HepG2 (cell line): ENCODE data around the gene CBFA2T2. TPM values are rescaled to one million over a fixed set of nuclear protein-coding genes. Genes with fewer than 3 reads are reported as not detected.

ENCODE experiments used
- ARHGAP35 ChIP-seq: sonication (generic); formaldehyde crosslinking; IDR thresholded peaks from 2 replicates; pipeline ENCODE4 v1.9.0; 2022; ENCODE audit warnings: mild to moderate bottlenecking, inconsistent platforms, moderate library complexity, missing genetic modification reagents, borderline replicate concordance
- CHCHD3 ChIP-seq: sonication (generic); formaldehyde crosslinking; IDR thresholded peaks from 2 replicates; pipeline ENCODE4 v1.8.0; 2022; ENCODE audit warnings: mild to moderate bottlenecking, missing genetic modification reagents, moderate library complexity
- CREM ChIP-seq, 2 experiments: sonication (generic) in 1 of 2; formaldehyde crosslinking in 1 of 2; IDR thresholded peaks; 2 replicates each; pipeline versions ENCODE4 v1.4.0 to v1.6.1; 2016 to 2020; ENCODE audit warnings: antibody characterized with exemption in 1 of 2, mild to moderate bottlenecking in 1 of 2, missing genetic modification reagents in 1 of 2
- FOSL2 ChIP-seq: sonication (generic); formaldehyde crosslinking; IDR thresholded peaks from 2 replicates; pipeline ENCODE4 v1.4.0; 2020; ENCODE audit warnings: missing genetic modification reagents
- FOXJ3 ChIP-seq: sonication (generic); formaldehyde crosslinking; IDR thresholded peaks from 2 replicates; pipeline ENCODE4 v1.4.0; 2020; ENCODE audit warnings: missing genetic modification reagents, mild to moderate bottlenecking, borderline replicate concordance
- GABPA ChIP-seq, 2 experiments: IDR thresholded peaks; 2 replicates each; pipeline ENCODE4 v1.6.1; 2011 to 2016; ENCODE audit warnings: low read depth in 2 of 2, low read length in 1 of 2, missing biosample characterization in 1 of 2, missing genetic modification characterization in 1 of 2
- HCFC1 ChIP-seq: fragments of 150-350 bp; IDR thresholded peaks from 2 replicates; pipeline ENCODE4 v1.6.1; 2014; ENCODE audit warnings: low read depth, low read length
- KLF16 ChIP-seq, 2 experiments: sonication (generic) in 1 of 2; formaldehyde crosslinking in 1 of 2; IDR thresholded peaks; 2 replicates each; pipeline versions ENCODE4 v1.6.1 to v1.8.0; 2016 to 2023; ENCODE audit warnings: missing genetic modification reagents in 2 of 2, missing compliant biosample characterization in 1 of 2
- MAX ChIP-seq: IDR thresholded peaks from 2 replicates; pipeline ENCODE4 v1.6.1; 2012; ENCODE audit warnings: inconsistent platforms
- POLR2A ChIP-seq, 2 experiments: IDR thresholded peaks; 2 replicates each; pipeline ENCODE4 v1.6.1; 2011; ENCODE audit warnings: low read depth in 2 of 2, low read length in 2 of 2, mild to moderate bottlenecking in 1 of 2, moderate library complexity in 1 of 2; ENCODE audit not compliant: insufficient read depth in 1 of 2
- RNF2 ChIP-seq: fragments of 450-650 bp; conservative IDR thresholded peaks from 2 replicates; pipeline ENCODE4 v1.6.1; 2016; ENCODE audit warnings: low read depth
- SSRP1 ChIP-seq: IDR thresholded peaks from 2 replicates; pipeline ENCODE4 v1.6.1; 2016; ENCODE audit warnings: control low read depth
- TBX2 ChIP-seq: sonication (generic); formaldehyde crosslinking; IDR thresholded peaks from 2 replicates; pipeline ENCODE4 v1.5.0; 2020; ENCODE audit warnings: missing genetic modification reagents, mild to moderate bottlenecking, borderline replicate concordance
- XRCC5 ChIP-seq: fragments of 200-400 bp; formaldehyde crosslinking; optimal IDR thresholded peaks from 2 replicates; pipeline ENCODE3; 2017; ENCODE audit warnings: mild to moderate bottlenecking, low read length
- ZFP36L2 ChIP-seq: sonication (generic); formaldehyde crosslinking; IDR thresholded peaks from 2 replicates; pipeline ENCODE4 v1.4.0; 2020; ENCODE audit warnings: missing genetic modification reagents
- ZNF20 ChIP-seq: sonication (generic); formaldehyde crosslinking; IDR thresholded peaks from 2 replicates; pipeline ENCODE4 v1.4.0; 2020; ENCODE audit warnings: mild to moderate bottlenecking, moderate library complexity, missing genetic modification reagents
- ZNF263 ChIP-seq: sonication (generic); formaldehyde crosslinking; IDR thresholded peaks from 2 replicates; pipeline ENCODE4 v1.4.0; 2020; ENCODE audit warnings: missing genetic modification reagents
- ZNF615 ChIP-seq: sonication (generic); formaldehyde crosslinking; IDR thresholded peaks from 2 replicates; pipeline ENCODE4 v1.5.0; 2020; ENCODE audit warnings: mild to moderate bottlenecking, missing genetic modification reagents, borderline replicate concordance
- ZNF687 ChIP-seq: sonication (generic); formaldehyde crosslinking; IDR thresholded peaks from 2 replicates; pipeline ENCODE4 v1.5.1; 2020; ENCODE audit warnings: mild to moderate bottlenecking, missing genetic modification reagents, moderate library complexity
- polyA plus RNA-seq, 8 experiments: library from polyadenylated mRNA; depleted of rRNA in 3 of 8; stranded (reverse) in 7 of 8; unstranded in 1 of 8; fragments of >200 nt; fragmentation: Illumina TruSeq in 4 of 8; extraction: Trizol in 4 of 8; gene quantifications; 2 replicates each; pipeline versions ENCODE4 v1.2.1 to v1.2.3, GENCODE V29; 2011 to 2016; ENCODE audit warnings: low read depth in 4 of 8, missing spikeins in 1 of 8, mixed read lengths in 1 of 8; ENCODE audit not compliant: insufficient read depth in 1 of 8
- total RNA-seq, 5 experiments: library from RNA; depleted of rRNA; stranded (reverse); fragments of >200 nt; fragmentation: Illumina TruSeq; extraction: Trizol; gene quantifications; 2 replicates each; pipeline ENCODE4 v1.2.3, GENCODE V29; 2016; ENCODE audit warnings: low read depth in 1 of 5
- TF ChIP-seq, protein P1 (sequence below): sonication (generic); formaldehyde crosslinking; IDR thresholded peaks from 2 replicates; pipeline ENCODE4 v1.4.0; 2020; ENCODE audit warnings: missing genetic modification reagents, low read depth, mild to moderate bottlenecking, borderline replicate concordance
- TF ChIP-seq, protein P2 (sequence below): sonication (generic); formaldehyde crosslinking; IDR thresholded peaks from 2 replicates; pipeline ENCODE4 v1.4.0; 2020; ENCODE audit warnings: mild to moderate bottlenecking, missing genetic modification reagents
- TF ChIP-seq, protein P3 (sequence below): sonication (generic); formaldehyde crosslinking; IDR thresholded peaks from 2 replicates; pipeline ENCODE4 v1.8.1; 2023; ENCODE audit warnings: missing genetic modification reagents, inconsistent platforms, borderline replicate concordance

Gene CBFA2T2
- total and polyA plus RNA-seq, 2 of the 13 experiments (the other 11 are each of a cell fraction or from before 2014, with no cell fraction given): 6.3 to 21.2 TPM

- TF ChIP-seq FOXJ3 (no peak), ARHGAP35 (CRISPR knock-in tag) (peak; percentile 55; the same call in 1 of the 2 replicates), ZNF263 (CRISPR knock-in tag) (no peak), KLF16 (CRISPR knock-in tag; IDR thresholded peaks at IDR 0.05) (no peak), POLR2A (IDR thresholded peaks at IDR 0.05; ENCODE audit: insufficient read depth in 1 of 2, low read depth in 2 of 2, low read length in 2 of 2) (0 out of 4 replicates have a peak, but pooled peaks of 1 of the 2 experiments have one; percentile 26), SSRP1 (0 out of 2 replicates have a peak, but pooled peaks have one; percentile 7), ZNF615 (CRISPR knock-in tag) (no peak), HCFC1 (0 out of 2 replicates have a peak, but pooled peaks have one; percentile 31), FOSL2 (CRISPR knock-in tag) (peak; percentile 33; the same call in 1 of the 2 replicates), CREM (IDR thresholded peaks at IDR 0.05) (no peak), CREM (CRISPR knock-in tag; IDR thresholded peaks at IDR 0.05) (no peak), ZFP36L2 (no peak), ZNF687 (peak; percentile 75), GABPA (IDR thresholded peaks at IDR 0.05; ENCODE audit: low read depth, low read length) (no peak), GABPA (CRISPR knock-in tag; IDR thresholded peaks at IDR 0.05; ENCODE audit: low read depth) (no peak), ZNF20 (CRISPR knock-in tag) (no peak), CHCHD3 (CRISPR knock-in tag) (0 out of 2 replicates have a peak, but pooled peaks have one; percentile 59), RNF2 (no peak), TBX2 (CRISPR knock-in tag) (peak; percentile 56; the same call in 1 of the 2 replicates), XRCC5 (peak; percentile 62), MAX (0 out of 2 replicates have a peak, but pooled peaks have one; percentile 24)
- TF ChIP-seq, protein P1, sequence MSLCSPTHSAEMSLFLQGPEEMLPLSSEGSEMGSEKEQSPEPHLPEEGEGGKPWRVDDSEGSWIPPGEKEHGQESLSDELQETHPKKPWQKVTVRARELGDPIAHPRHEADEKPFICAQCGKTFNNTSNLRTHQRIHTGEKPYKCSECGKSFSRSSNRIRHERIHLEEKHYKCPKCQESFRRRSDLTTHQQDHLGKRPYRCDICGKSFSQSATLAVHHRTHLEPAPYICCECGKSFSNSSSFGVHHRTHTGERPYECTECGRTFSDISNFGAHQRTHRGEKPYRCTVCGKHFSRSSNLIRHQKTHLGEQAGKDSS (CRISPR knock-in tag): no peak
- TF ChIP-seq, protein P2, sequence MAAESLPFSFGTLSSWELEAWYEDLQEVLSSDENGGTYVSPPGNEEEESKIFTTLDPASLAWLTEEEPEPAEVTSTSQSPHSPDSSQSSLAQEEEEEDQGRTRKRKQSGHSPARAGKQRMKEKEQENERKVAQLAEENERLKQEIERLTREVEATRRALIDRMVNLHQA (CRISPR knock-in tag): no peak
- TF ChIP-seq, protein P3, sequence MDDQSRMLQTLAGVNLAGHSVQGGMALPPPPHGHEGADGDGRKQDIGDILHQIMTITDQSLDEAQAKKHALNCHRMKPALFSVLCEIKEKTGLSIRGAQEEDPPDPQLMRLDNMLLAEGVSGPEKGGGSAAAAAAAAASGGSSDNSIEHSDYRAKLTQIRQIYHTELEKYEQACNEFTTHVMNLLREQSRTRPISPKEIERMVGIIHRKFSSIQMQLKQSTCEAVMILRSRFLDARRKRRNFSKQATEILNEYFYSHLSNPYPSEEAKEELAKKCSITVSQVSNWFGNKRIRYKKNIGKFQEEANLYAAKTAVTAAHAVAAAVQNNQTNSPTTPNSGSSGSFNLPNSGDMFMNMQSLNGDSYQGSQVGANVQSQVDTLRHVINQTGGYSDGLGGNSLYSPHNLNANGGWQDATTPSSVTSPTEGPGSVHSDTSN (CRISPR knock-in tag): no peak
Measured at GRCh38 chr20:33667676-33668465, 178.0 kb downstream of the CBFA2T2 start (continued).
